Measurements from ENCODE around the gene SLC22A23. TPM values are rescaled to one million over a fixed set of nuclear protein-coding genes. Genes with fewer than 3 reads are reported as not detected.

SLC22A23 gene
- polyA plus RNA-seq, 1 donor = 2.4 TPM

- DNase-seq (ENCODE audit: low read depth) = no peak
Measured at GRCh38 chr6:3471286-3471685, 14.4 kb upstream of the SLC22A23 start.

- no peak for DNase-seq (ENCODE audit: low read depth)
Measured at GRCh38 chr6:3468585-3468984, 11.7 kb upstream of the SLC22A23 start.

GRCh38 chr6:3467996-3468395, 11.1 kb upstream of the SLC22A23 start:
- DNase-seq (ENCODE audit: low read depth) = no peak

- DNase-seq (ENCODE audit: low read depth) = no peak
Measured at GRCh38 chr6:3466488-3467219, 9.8 kb upstream of the SLC22A23 start.

- no peak for DNase-seq (ENCODE audit: low read depth)
Measured at GRCh38 chr6:3460253-3460652, 3.4 kb upstream of the SLC22A23 start.

GRCh38 chr6:3458706-3459421, 2.0 kb upstream of the SLC22A23 start:
- DNase-seq (ENCODE audit: low read depth) = no peak

GRCh38 chr6:3457710-3458602, 1.1 kb upstream of the SLC22A23 start:
- no peak for DNase-seq (ENCODE audit: low read depth)

GRCh38 chr6:3456395-3456897, 404 bp downstream of the SLC22A23 start:
- DNase-seq (ENCODE audit: low read depth) = no peak

- DNase-seq (ENCODE audit: low read depth) = no peak
Measured at GRCh38 chr6:3455569-3456394, 1.1 kb downstream of the SLC22A23 start.

- no peak for DNase-seq (ENCODE audit: low read depth)
Measured at GRCh38 chr6:3455147-3455568, 1.7 kb downstream of the SLC22A23 start.

GRCh38 chr6:3454273-3455010, 2.4 kb downstream of the SLC22A23 start:
- DNase-seq (ENCODE audit: low read depth) = no peak

GRCh38 chr6:3453413-3454272, 3.2 kb downstream of the SLC22A23 start:
- no peak for DNase-seq (ENCODE audit: low read depth)

GRCh38 chr6:3451498-3451897, 5.4 kb downstream of the SLC22A23 start:
- no peak for DNase-seq (ENCODE audit: low read depth)

GRCh38 chr6:3450888-3451287, 6.0 kb downstream of the SLC22A23 start:
- DNase-seq (ENCODE audit: low read depth) = no peak

GRCh38 chr6:3449750-3450305, 7.0 kb downstream of the SLC22A23 start:
- no peak for DNase-seq (ENCODE audit: low read depth)

GRCh38 chr6:3449321-3449720, 7.5 kb downstream of the SLC22A23 start:
- DNase-seq (ENCODE audit: low read depth) = no peak

GRCh38 chr6:3447005-3447404, 9.8 kb downstream of the SLC22A23 start:
- no peak for DNase-seq (ENCODE audit: low read depth)

- DNase-seq (ENCODE audit: low read depth) = no peak
Measured at GRCh38 chr6:3446184-3446583, 10.7 kb downstream of the SLC22A23 start.

Measured in forelimb muscle (tissue), 1 donor.